Tibial nerve (tissue), 4 donors: Measurements from ENCODE around the gene NFS1. TPM values are rescaled to one million over a fixed set of nuclear protein-coding genes. Genes with fewer than 3 reads are reported as not detected.
"Not testable (repeated sequence)": the region's sequence is repeated elsewhere in the genome, so short reads cannot be mapped to it uniquely, and the experiment has no call there.

Source experiments
- DNase-seq, 2 donors: peaks; one replicate each; pipeline ENCODE4 v3.0.0-alpha.2; 2019; ENCODE audit warnings: low spot score in 2 of 2
- H3K27ac ChIP-seq, 4 donors: fragments of 200-600 bp; sonication (generic) in 3 of 4; one replicate each; pipeline ENCODE4 v1.5.1; 2017 to 2019; ENCODE audit warnings: mild to moderate bottlenecking in 1 of 4
- H3K27me3 ChIP-seq, 2 donors: fragments of 200-600 bp; sonication (generic) in 1 of 2; one replicate each; pipeline versions ENCODE4 v1.5.1 to v1.6.0; 2017 to 2019
- H3K36me3 ChIP-seq, 3 donors: fragments of 200-600 bp; sonication (generic); one replicate each; pipeline ENCODE4 v1.5.1; 2018 to 2019
- H3K4me1 ChIP-seq, 4 donors: fragments of 200-600 bp; sonication (generic) in 3 of 4; one replicate each; pipeline ENCODE4 v1.5.1; 2017 to 2019
- H3K4me3 ChIP-seq, 4 donors: fragments of 200-600 bp; sonication (generic) in 3 of 4; one replicate each; pipeline ENCODE4 v1.5.1; 2017 to 2019; ENCODE audit warnings: mild to moderate bottlenecking in 1 of 4, moderate library complexity in 1 of 4
- H3K9me3 ChIP-seq, 4 donors: fragments of 200-600 bp; sonication (generic) in 3 of 4; one replicate each; pipeline ENCODE4 v1.5.1; 2017 to 2019
- EP300 ChIP-seq, 2 donors: sonication (generic); formaldehyde crosslinking; IDR thresholded peaks; one replicate each; pipeline ENCODE4 v1.6.1; 2017; ENCODE audit warnings: antibody characterized with exemption in 2 of 2, mild to moderate bottlenecking in 1 of 2
- POLR2A ChIP-seq, 2 donors: fragments of 450-650 bp; IDR thresholded peaks; one replicate each; pipeline ENCODE4 v1.6.1; 2017; ENCODE audit warnings: antibody characterized with exemption in 2 of 2, mild to moderate bottlenecking in 2 of 2, moderate library complexity in 2 of 2
- WGBS, 2 donors: methylation state at CpG; one replicate each; pipeline ENCODE4 v1.1.5; 2018; 5-methylcytosine and 5-hydroxymethylcytosine counted together
- total RNA-seq, 4 donors: library from RNA; depleted of rRNA; stranded (reverse); fragments of >200 nt; gene quantifications; one replicate each; pipeline ENCODE4 v1.1.0, GENCODE V29; 2016
- TF ChIP-seq, protein P1 (sequence below), 5 experiments: fragments of 200-600 bp in 3 of 5; fragments of 450-650 bp in 2 of 5; sonication (generic) in 3 of 5; IDR thresholded peaks; one replicate each; pipeline ENCODE4 v1.5.1; 2016 to 2019; ENCODE audit warnings: antibody characterized with exemption in 5 of 5, mild to moderate bottlenecking in 3 of 5, moderate library complexity in 2 of 5

NFS1 gene
- total RNA-seq, 4 donors from 2014 or later: 17.7 to 64.1 (median 34.5) TPM

- Histone ChIP-seq H3K27me3 (no peaks in the 10 kb centered on the region), H3K4me3 (no peak overlapping the region), H3K27ac (no peak overlapping the region), H3K9me3 (no peaks in the 10 kb centered on the region), H3K4me1 (peaks cover 0 to 35% (median 2%) of the 10 kb centered on the region in 4 donors), H3K36me3 (peaks cover 0 to 98% (median 42%) of the 10 kb centered on the region in 3 donors)
- TF ChIP-seq POLR2A (IDR thresholded peaks at IDR 0.05) (no peak), EP300 (IDR thresholded peaks at IDR 0.05) (no peak)
- TF ChIP-seq, protein P1, sequence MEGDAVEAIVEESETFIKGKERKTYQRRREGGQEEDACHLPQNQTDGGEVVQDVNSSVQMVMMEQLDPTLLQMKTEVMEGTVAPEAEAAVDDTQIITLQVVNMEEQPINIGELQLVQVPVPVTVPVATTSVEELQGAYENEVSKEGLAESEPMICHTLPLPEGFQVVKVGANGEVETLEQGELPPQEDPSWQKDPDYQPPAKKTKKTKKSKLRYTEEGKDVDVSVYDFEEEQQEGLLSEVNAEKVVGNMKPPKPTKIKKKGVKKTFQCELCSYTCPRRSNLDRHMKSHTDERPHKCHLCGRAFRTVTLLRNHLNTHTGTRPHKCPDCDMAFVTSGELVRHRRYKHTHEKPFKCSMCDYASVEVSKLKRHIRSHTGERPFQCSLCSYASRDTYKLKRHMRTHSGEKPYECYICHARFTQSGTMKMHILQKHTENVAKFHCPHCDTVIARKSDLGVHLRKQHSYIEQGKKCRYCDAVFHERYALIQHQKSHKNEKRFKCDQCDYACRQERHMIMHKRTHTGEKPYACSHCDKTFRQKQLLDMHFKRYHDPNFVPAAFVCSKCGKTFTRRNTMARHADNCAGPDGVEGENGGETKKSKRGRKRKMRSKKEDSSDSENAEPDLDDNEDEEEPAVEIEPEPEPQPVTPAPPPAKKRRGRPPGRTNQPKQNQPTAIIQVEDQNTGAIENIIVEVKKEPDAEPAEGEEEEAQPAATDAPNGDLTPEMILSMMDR (IDR thresholded peaks at IDR 0.05): no peak
- WGBS, 2 donors: 95 to 97% methylated on average over 4 of the region's 4 CpGs
- DNase-seq: no peak
Observed at GRCh38 chr20:35716330-35716729, 17.2 kb upstream of the NFS1 start.

- TF ChIP-seq EP300 (IDR thresholded peaks at IDR 0.05) (no peak), POLR2A (IDR thresholded peaks at IDR 0.05) (no peak)
- TF ChIP-seq, protein P1 (IDR thresholded peaks at IDR 0.05): no peak
- H3K9me3 ChIP-seq: no peaks in the 10 kb centered on the region
- peaks cover 0 to 35% (median 2%) of the 10 kb centered on the region in 4 donors for H3K4me1 ChIP-seq
- no peak overlapping the region for H3K4me3 ChIP-seq
- DNase-seq: no peak
- peaks cover 0 to 98% (median 35%) of the 10 kb centered on the region in 3 donors for H3K36me3 ChIP-seq
- 90 to 93% methylated on average over 2 of the region's 2 CpGs for WGBS, 2 donors
- no peak overlapping the region for H3K27ac ChIP-seq
- no peaks in the 10 kb centered on the region for H3K27me3 ChIP-seq
Observed at GRCh38 chr20:35715652-35716051, 16.5 kb upstream of the NFS1 start.

DNA sequence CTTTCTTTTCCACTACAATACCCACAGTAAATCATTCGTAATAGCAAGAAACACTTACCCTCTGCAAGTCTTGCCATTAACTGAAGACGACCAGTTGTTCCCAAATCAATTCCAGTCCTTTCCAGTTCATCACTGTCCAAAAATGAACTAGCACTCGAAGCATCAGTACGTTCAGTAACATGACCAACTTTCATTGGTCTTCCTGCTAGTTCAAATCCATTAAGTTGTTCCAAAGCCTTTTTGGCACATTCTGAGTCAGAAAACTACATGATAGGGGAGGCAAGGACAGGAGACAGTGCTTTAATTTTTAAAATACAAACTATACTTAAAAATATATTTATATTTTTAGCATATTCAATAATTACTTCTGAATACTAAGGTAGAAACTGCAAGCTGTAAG, 15.0 kb upstream of the NFS1 start:
- Histone ChIP-seq H3K4me3 (no peak overlapping the region), H3K4me1 (peaks cover 0 to 47% (median 9%) of the 10 kb centered on the region in 4 donors), H3K27me3 (no peaks in the 10 kb centered on the region), H3K36me3 (peaks cover 0 to 98% (median 21%) of the 10 kb centered on the region in 3 donors), H3K27ac (no peak overlapping the region), H3K9me3 (no peaks in the 10 kb centered on the region)
- no peak for DNase-seq
- WGBS, 2 donors: 68 to 73% methylated on average over 4 of the region's 4 CpGs
- no peak for TF ChIP-seq EP300 (IDR thresholded peaks at IDR 0.05)
- TF ChIP-seq, protein P1 (IDR thresholded peaks at IDR 0.05): no peak
- no peak for TF ChIP-seq POLR2A (IDR thresholded peaks at IDR 0.05)

DNA sequence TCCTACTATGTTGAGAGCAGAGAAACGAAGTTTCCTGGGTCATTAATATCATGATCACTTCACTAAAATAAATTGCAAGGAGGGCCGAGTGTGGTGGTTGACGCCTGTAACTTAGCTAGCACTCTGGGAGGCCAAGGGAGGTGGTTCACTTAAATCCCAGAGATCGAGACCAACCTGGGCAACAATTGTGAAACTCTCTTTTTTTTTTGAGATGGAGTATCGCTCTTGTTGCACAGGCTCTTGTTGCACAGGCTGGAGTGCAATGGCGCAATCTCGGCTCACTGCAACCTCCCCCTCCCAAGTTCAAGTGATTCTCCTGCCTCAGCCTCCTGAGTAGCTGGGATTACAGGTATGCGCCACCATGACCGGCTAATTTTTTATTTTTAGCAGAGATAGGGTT, 14.0 kb upstream of the NFS1 start:
- not testable (repeated sequence) for H3K9me3 ChIP-seq, H3K27ac ChIP-seq, DNase-seq, H3K4me3 ChIP-seq, H3K27me3 ChIP-seq
- H3K36me3 ChIP-seq: peaks cover 0 to 99% (median 18%) of the 10 kb centered on the region in 3 donors
- peaks cover 0 to 54% (median 10%) of the 10 kb centered on the region in 4 donors for H3K4me1 ChIP-seq
- 89% methylated on average over 9 of the region's 9 CpGs for WGBS, 2 donors

DNA sequence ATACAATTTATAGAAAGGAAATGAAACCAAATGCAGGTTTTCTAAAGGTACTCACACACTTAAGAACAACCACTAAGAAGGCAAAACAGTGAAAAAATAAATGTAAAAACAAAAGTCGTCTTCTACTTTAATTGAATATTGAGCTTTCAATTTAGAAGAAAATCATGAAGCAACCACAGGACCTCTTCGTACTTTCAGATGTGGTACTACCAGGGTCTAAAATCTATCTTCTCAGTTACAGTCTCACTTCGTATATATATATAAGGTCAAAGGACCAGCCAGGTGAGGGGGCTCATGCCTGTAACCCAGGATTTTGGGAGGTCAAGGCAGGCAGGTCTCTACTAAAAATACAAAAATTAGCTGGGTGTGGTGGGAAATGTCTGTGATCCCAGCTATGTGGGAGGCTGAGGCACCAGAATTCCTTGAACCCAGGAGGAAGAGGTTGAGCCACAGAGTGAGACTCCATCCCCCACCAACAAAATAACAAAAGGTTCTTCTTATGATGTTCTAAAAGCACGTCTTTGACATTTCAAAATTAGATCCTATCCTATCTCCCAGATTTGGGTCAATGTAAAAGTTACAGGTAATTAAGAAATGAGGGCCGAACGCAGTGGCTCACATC, 12.5 kb upstream of the NFS1 start:
- Histone ChIP-seq H3K4me3 (no peak overlapping the region), H3K9me3 (no peaks in the 10 kb centered on the region), H3K4me1 (peaks cover 0 to 52% (median 10%) of the 10 kb centered on the region in 4 donors), H3K27me3 (no peaks in the 10 kb centered on the region), H3K27ac (peak overlapping the region in 2 of 4 donors; percentile 12 to 39), H3K36me3 (peaks cover 0 to 99% (median 18%) of the 10 kb centered on the region in 3 donors)
- TF ChIP-seq EP300 (IDR thresholded peaks at IDR 0.05) (no peak), POLR2A (IDR thresholded peaks at IDR 0.05) (no peak)
- TF ChIP-seq, protein P1 (IDR thresholded peaks at IDR 0.05): no peak
- DNase-seq: no peak
- WGBS, 2 donors: 75 to 79% methylated on average over 6 of the region's 6 CpGs
